PFSK-1 (cell line): ENCODE data around the gene FGFBP1.

ENCODE experiments used
- POLR2AphosphoS5 ChIP-seq: IDR thresholded peaks from 2 replicates; pipeline ENCODE4 v1.6.1; 2012; ENCODE audit warnings: low read depth, mild to moderate bottlenecking, control low read depth, low read length, moderate library complexity
- TAF1 ChIP-seq: IDR thresholded peaks from 2 replicates; pipeline ENCODE4 v1.6.1; 2012; ENCODE audit warnings: low read length, control low read depth, borderline replicate concordance; ENCODE audit not compliant: insufficient read depth

DNA sequence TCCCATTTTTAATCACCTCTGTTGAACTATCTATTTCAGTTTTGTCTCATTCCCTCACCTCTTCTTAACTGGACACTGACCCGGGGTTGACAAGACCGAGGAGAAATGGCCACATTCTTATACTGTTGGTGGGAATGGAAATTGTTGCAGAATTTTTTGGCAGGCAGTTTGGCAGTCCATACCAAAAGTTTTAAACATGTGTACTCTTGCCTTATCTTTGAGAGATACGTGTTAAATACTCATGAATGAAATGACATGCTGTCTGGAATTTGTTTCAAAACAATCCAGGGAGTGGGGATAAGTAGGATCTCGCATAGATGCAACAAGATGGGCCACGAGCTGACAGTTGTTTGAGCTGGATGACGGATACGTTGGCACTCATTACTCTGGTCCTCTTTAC lies 12.1 kb downstream of the FGFBP1 start:
- TF ChIP-seq POLR2AphosphoS5, result no peak
- TF ChIP-seq TAF1, result no peak
